ENCODE results near the gene SEMA3F. TPM values are rescaled to one million over a fixed set of nuclear protein-coding genes. Genes with fewer than 3 reads are reported as not detected.

SEMA3F gene
- total RNA-seq, 2 donors from 2014 or later = 14.7 to 24.0 TPM

GRCh38 chr3:50217681-50218080, 62.6 kb downstream of the SEMA3F start:
- H3K27ac ChIP-seq = no peak overlapping the region
- H3K27me3 ChIP-seq = no peaks in the 10 kb centered on the region
- intact Hi-C loops (cut with DNase I) = no loop called here
- no peaks in the 10 kb centered on the region for H3K4me1 ChIP-seq
- no peak overlapping the region for H3K4me3 ChIP-seq
- no peak for TF ChIP-seq CTCF (IDR thresholded peaks at IDR 0.05)
- H3K9me3 ChIP-seq = no peaks in the 10 kb centered on the region
- H3K36me3 ChIP-seq = no peaks in the 10 kb centered on the region
- no peak for DNase-seq
- no peak overlapping the region for H3K9ac ChIP-seq (ENCODE audit: low read depth in 2 of 2, low read length in 2 of 2)

GRCh38 chr3:50218448-50218847, 63.3 kb downstream of the SEMA3F start:
- no peak for TF ChIP-seq CTCF (IDR thresholded peaks at IDR 0.05)
- DNase-seq = no peak
- intact Hi-C loops (cut with DNase I) = no loop called here
- no peak overlapping the region for H3K4me3 ChIP-seq
- no peaks in the 10 kb centered on the region for H3K27me3 ChIP-seq
- no peaks in the 10 kb centered on the region for H3K4me1 ChIP-seq
- no peaks in the 10 kb centered on the region for H3K36me3 ChIP-seq
- no peak overlapping the region for H3K9ac ChIP-seq (ENCODE audit: low read depth in 2 of 2, low read length in 2 of 2)
- H3K27ac ChIP-seq = no peak overlapping the region
- H3K9me3 ChIP-seq = no peaks in the 10 kb centered on the region

- TF ChIP-seq CTCF (IDR thresholded peaks at IDR 0.05) = no peak
Observed at GRCh38 chr3:50219285-50219684, 64.2 kb downstream of the SEMA3F start.

GRCh38 chr3:50220109-50220508, 65.0 kb downstream of the SEMA3F start:
- intact Hi-C loops (cut with DNase I) = no loop called here
- Histone ChIP-seq H3K27me3 (no peaks in the 10 kb centered on the region), H3K4me3 (no peak overlapping the region), H3K9me3 (no peaks in the 10 kb centered on the region), H3K27ac (no peak overlapping the region), H3K36me3 (no peaks in the 10 kb centered on the region), H3K9ac (ENCODE audit: low read depth in 2 of 2, low read length in 2 of 2) (no peak overlapping the region), H3K4me1 (no peaks in the 10 kb centered on the region)
- TF ChIP-seq CTCF (IDR thresholded peaks at IDR 0.05) = no peak
- no peak for DNase-seq

More at GRCh38 chr3:50219285-50219684, 64.2 kb downstream of the SEMA3F start:
- H3K36me3 ChIP-seq = no peaks in the 10 kb centered on the region
- no peak overlapping the region for H3K4me3 ChIP-seq
- H3K9me3 ChIP-seq = no peaks in the 10 kb centered on the region
- no peaks in the 10 kb centered on the region for H3K27me3 ChIP-seq
- H3K9ac ChIP-seq (ENCODE audit: low read depth in 2 of 2, low read length in 2 of 2) = no peak overlapping the region
- H3K27ac ChIP-seq = no peak overlapping the region
- no peaks in the 10 kb centered on the region for H3K4me1 ChIP-seq
- intact Hi-C loops (cut with DNase I) = no loop called here
- DNase-seq = no peak

- Histone ChIP-seq H3K4me3 (no peak overlapping the region), H3K4me1 (no peaks in the 10 kb centered on the region), H3K9ac (ENCODE audit: low read depth in 2 of 2, low read length in 2 of 2) (no peak overlapping the region), H3K9me3 (no peaks in the 10 kb centered on the region), H3K36me3 (no peaks in the 10 kb centered on the region), H3K27me3 (no peaks in the 10 kb centered on the region), H3K27ac (no peak overlapping the region)
- intact Hi-C loops (cut with DNase I) = no loop called here
- DNase-seq = no peak
- no peak for TF ChIP-seq CTCF (IDR thresholded peaks at IDR 0.05)
Observed at GRCh38 chr3:50221051-50221410, 65.9 kb downstream of the SEMA3F start.
